Thyroid gland (tissue), 4 donors: ENCODE results near the gene FAHD2A.

Experiments
- POLR2A ChIP-seq, 2 donors: fragments of 450-650 bp; IDR thresholded peaks; one replicate each; pipeline ENCODE4 v1.6.1; 2017; ENCODE audit warnings: antibody characterized with exemption in 2 of 2, mild to moderate bottlenecking in 2 of 2, moderate library complexity in 1 of 2
- TF ChIP-seq, protein P1 (sequence below), 6 experiments: fragments of 200-600 bp in 3 of 6; fragments of 450-650 bp in 3 of 6; sonication (generic) in 3 of 6; IDR thresholded peaks; one replicate each; pipeline ENCODE4 v1.5.1; 2016 to 2019; ENCODE audit warnings: antibody characterized with exemption in 6 of 6, mild to moderate bottlenecking in 2 of 6, inconsistent platforms in 1 of 6, moderate library complexity in 1 of 6

DNA sequence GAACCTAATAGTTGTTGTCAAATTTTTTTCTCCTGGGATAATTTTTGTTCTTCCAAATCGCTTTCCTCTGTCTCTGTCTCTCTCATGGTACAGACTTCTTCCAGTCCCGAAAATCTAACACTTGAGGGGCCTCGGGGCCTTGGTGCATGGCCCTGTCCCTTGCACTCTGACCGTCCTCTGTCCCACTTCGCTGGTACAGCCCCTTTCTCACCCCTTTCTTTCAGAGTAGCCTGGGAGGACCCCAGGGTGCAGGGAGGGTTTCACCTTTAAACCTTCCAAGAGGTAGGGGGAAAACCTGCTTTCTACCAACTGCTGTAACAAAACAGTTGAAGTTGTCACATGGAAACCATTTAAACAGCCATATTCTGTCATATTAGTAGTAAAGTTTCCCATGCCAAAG lies 22.2 kb upstream of the FAHD2A start:
- TF ChIP-seq, protein P1, sequence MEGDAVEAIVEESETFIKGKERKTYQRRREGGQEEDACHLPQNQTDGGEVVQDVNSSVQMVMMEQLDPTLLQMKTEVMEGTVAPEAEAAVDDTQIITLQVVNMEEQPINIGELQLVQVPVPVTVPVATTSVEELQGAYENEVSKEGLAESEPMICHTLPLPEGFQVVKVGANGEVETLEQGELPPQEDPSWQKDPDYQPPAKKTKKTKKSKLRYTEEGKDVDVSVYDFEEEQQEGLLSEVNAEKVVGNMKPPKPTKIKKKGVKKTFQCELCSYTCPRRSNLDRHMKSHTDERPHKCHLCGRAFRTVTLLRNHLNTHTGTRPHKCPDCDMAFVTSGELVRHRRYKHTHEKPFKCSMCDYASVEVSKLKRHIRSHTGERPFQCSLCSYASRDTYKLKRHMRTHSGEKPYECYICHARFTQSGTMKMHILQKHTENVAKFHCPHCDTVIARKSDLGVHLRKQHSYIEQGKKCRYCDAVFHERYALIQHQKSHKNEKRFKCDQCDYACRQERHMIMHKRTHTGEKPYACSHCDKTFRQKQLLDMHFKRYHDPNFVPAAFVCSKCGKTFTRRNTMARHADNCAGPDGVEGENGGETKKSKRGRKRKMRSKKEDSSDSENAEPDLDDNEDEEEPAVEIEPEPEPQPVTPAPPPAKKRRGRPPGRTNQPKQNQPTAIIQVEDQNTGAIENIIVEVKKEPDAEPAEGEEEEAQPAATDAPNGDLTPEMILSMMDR (IDR thresholded peaks at IDR 0.05), result no peak
- no peak for TF ChIP-seq POLR2A (IDR thresholded peaks at IDR 0.05)
